GM19035 (cell line): ENCODE measurements around the gene BEND6.
"Not testable (repeated sequence)": the region's sequence is repeated elsewhere in the genome, so short reads cannot be mapped to it uniquely, and the experiment has no call there.

Source experiments
- ATAC-seq: cut with Tn5 transposase; IDR thresholded peaks from one replicate; pipeline ENCODE4 v1.9.1; 2021; ENCODE audit not compliant: unreplicated experiment

BEND6 gene

GRCh38 chr6:56977192-56977591, 22.3 kb downstream of the BEND6 start:
- ATAC-seq: no peak

- ATAC-seq: no peak
Observed at GRCh38 chr6:56978530-56978929, 23.6 kb downstream of the BEND6 start.

DNA sequence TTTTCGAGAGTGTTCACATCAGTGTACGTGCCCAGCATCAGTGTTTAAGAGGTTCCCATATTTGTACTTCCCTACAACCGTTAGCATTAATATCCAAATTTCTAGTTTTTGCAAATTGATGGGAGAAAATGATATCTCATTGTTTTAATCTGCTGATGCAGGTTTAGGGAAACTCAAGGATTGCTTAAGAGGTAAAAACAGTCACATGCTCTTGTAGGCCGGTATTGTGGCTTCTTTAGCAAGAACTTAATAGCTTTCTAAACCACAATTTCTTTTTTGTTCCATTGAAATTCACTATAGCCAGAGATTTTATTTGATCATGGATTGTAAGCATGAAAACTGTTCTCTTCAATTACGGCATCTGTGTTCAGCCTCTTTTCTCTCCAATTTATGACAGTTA, 29.5 kb downstream of the BEND6 start:
- ATAC-seq: no peak

DNA sequence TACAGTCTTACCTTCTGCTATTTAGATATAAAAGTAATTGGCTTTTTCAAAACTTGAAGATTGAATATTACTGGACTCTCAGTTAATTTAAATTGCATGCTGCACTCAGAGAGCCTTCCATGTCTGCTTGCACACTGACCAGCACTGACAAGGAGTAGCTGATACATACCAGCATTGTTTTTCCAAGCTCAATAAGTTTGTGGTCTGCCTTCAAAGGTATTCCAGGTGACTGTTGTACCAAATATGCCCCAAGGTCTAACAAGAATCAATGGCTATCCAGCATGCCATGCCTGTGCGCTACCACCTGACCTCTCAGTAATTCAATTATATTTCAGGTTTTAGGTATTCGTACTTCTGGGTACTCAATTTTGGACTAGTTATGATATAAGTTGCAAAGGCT, 30.0 kb downstream of the BEND6 start:
- no peak for ATAC-seq

DNA sequence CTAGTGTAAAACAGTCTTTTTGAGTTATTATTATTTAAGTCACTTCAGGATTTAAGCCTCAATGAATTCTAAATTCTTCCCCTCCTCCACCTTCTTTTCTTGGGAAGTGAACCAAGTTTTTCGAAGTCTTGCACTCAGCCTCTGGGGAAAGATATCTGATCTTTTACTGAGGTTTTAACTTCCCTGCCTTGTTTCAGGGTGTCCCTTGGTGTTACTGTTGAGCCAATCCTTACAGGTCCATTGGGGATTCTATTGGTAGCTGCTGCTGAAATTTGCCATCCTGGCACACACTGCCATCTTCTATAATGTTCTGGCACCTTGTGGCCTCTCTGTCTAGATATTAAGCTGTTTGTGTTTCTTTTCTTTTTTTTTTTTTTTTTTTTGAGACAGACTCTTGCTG, 31.7 kb downstream of the BEND6 start:
- ATAC-seq: no peak

GRCh38 chr6:56988145-56988544, 33.2 kb downstream of the BEND6 start:
- ATAC-seq: no peak

DNA sequence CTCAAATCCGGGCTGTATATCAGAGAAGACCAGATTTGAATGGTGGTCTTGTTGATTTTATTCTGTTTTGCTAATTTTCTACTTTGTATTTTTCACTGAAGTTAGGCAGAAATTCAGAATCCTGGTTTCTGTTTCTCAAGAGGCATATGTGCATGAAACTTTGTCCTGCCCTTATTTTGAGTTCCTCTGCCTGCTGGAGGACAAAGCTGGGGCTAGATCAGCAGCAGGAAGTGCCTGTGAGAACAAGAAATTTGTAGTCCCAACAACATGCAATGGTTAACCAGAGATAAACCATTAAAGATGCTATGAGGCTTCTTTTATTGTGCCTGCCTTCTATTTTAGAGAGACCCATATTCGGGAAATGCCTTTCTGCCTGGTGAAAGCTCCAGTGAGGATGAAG, 37.1 kb downstream of the BEND6 start:
- ATAC-seq: no peak

DNA sequence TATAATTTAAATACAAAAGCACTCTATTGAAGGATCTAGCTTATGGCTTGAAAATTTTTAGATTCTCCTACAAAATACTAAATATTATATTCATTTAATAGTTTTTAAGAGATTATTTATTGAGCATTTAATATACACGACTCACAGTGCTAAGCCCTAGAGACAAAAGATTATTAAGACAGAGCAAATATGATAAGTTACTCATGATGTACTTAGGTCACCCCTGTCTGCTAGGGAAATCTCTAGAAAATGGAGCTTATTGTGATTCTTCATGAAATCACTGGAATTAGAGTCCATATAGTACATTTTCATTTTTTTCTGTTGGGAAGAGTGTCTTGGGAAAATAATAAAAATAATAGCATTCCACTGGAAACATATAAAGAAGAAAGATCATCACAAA, 37.8 kb downstream of the BEND6 start:
- ATAC-seq: no peak

GRCh38 chr6:56995347-56995902, 40.5 kb downstream of the BEND6 start:
- no peak for ATAC-seq

- ATAC-seq: no peak
Observed at GRCh38 chr6:56996401-56996800, 41.5 kb downstream of the BEND6 start.

GRCh38 chr6:56999049-56999448, 44.1 kb downstream of the BEND6 start:
- no peak for ATAC-seq

- ATAC-seq: not testable (repeated sequence)
Observed at GRCh38 chr6:56999748-57000147, 44.8 kb downstream of the BEND6 start.

- ATAC-seq: no peak
Observed at GRCh38 chr6:57002197-57002596, 47.3 kb downstream of the BEND6 start.

DNA sequence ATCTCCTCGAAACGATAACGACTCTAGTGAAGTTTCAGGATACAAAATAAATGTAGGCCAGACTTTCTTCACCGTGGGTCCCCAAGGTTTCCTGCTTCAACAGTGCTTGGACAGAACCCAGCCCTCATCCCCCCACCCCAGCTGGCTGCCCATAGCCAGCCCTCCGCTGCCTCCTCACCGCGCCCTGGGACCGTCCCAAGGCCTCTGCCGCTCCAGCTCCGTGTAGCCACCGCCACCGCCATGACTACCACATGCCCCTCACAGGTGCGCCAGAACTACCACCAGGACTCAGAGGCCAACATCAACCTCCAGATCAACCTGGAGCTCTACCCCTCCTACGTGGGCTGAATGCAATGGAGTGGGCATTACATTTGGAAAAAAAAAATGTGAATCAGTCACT, 49.4 kb downstream of the BEND6 start:
- no peak for ATAC-seq

GRCh38 chr6:57006101-57006500, 51.2 kb downstream of the BEND6 start:
- ATAC-seq: no peak

DNA sequence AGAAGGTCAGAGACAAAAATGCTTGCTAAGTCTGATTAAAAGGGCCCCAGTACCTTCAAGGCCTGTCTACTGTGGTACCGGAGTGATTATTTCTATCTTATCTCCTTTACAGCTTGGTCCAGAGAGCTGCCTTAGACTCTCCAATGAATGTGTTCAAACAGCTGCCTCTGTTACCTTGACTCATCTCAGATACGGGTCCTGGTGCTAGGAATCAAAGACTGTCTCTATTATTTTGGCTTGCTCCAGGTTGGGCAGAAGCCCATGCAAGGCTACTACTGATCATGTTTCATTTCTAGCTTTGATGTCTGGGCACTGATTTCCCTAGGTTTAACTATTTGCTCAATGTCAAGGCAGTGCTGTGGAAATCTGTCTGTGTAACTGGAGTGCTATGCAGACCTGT, 53.2 kb downstream of the BEND6 start:
- not testable (repeated sequence) for ATAC-seq

DNA sequence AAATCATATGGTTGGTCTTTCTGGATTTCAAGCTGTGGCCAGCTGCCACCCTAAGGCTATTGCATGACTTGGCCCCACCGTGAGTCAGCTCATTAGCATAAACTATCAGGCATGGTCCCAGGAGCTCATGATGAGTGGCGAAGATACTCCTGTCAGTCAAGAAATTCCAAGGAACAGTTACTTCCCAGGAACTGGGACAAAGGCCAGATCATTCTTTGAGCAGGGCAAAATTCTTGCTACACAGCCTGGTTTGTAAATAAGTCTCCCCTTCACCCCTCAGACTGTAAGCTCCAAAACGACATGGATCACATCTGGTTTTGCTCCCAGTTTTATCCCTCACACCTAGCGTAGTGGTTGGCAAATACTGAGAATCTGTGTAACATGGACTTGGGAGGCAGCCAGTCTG, 58.6 kb downstream of the BEND6 start:
- ATAC-seq: no peak

DNA sequence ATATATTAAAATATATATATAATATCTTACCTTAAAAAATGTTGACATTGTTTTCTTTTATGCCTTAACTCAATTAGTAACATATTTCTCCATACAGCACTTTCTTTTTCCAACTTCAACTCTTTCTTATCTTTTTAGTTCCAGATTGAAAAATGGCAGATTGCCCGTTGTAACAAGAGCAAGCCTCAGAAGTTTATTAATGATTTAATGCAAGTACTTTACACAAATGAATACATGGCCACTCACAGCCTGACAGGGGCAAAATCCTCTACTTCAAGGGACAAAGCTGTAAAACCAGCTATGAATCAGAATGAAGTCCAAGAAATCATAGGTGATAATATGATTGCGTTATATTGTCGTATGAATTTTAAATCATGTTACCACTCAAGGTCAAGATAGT, 62.2 kb downstream of the BEND6 start:
- ATAC-seq: no peak

- ATAC-seq: no peak
Observed at GRCh38 chr6:57017841-57018240, 62.9 kb downstream of the BEND6 start.

GRCh38 chr6:57019434-57019833, 64.5 kb downstream of the BEND6 start:
- ATAC-seq: no peak

GRCh38 chr6:57021086-57021720, 66.3 kb downstream of the BEND6 start:
- peak; percentile 81 for ATAC-seq

DNA sequence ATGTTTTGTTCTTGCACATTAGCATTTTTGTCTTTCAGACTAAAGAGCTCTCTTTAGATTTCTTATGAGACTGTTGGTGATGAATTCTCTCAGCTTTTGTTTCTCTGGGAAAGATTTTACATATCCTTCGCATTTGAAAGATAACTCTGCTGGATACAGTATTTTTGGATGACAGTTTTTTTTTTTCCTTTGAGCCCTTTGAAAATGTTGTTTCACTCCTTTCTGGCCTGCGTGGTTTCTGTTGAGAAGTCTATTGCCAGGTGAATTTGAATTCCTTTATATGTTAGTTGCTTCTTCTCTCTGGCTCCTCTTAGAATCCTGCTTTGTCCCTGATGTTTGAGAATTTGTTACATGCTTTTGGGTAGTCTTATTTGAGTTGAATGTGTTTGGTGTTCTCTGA, 69.4 kb downstream of the BEND6 start:
- no peak for ATAC-seq

GRCh38 chr6:57024775-57025174, 69.9 kb downstream of the BEND6 start:
- no peak for ATAC-seq
